T-helper 22 cell (primary cell): ENCODE data around the gene FAM193A.
"Not testable (repeated sequence)": the region's sequence is repeated elsewhere in the genome, so short reads cannot be mapped to it uniquely, and the experiment has no call there.

ENCODE experiments used
- DNase-seq: peaks from one replicate; pipeline ENCODE4 v3.0.0-alpha.2; 2020; ENCODE audit warnings: low read depth

Gene FAM193A

DNA sequence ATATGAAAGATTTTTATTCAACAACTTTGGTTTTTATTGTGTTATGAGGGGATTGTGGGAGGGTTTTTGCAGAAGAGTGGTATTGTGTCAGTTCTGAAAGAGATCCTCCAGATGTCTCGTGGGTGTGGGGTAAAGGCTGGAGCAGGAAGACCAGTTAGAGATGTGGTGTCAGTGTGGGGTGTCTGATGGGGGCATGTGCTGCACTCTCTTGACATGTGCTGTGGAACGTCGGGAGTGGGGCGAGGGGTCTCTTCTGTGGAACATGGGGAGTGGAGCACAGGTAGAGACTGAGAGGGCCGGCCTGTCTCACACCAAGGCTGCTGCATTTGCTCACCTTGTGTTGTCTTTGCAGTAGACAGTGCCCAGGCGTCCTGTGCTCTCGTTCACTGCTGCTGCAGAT, 37.6 kb downstream of the FAM193A start:
- DNase-seq = no peak

DNA sequence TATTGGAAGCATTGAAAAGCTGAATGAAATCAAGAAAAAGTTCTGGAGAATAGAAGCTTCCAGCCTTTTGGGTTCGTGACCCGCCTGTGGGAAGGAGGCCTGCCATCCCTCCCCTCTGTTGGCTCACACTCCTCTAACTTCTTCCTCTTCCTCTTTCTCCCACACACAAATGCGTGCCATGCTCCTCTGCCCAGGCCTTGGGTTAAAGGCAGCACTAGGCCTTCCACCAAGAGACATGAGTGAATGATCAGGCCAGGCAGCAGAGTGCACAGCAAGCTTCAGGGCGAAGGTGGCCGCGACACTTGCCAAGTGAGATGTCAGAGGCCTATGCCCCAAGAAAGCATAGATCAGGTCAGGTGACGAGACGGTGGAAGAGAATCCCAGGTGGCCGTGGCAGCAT, 38.4 kb downstream of the FAM193A start:
- DNase-seq = no peak

DNA sequence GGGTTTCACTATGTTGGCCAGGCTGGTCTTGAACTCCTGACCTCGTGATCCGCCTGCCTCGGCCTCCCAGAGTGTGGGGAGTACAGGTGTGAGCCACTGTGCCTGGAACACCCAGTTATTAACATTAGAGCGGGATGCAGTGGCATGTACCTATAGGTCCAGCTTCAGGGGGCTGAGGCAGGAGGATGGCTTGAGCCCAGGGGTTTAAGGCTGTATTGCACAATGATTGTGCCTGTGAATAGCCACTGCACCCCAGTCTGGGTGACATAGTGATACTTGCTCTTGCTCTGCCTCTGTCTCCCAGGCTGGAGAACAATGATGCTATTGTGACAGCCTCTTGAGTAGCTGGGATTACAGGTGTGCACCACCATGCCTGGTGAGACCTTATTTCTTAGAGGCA, 39.8 kb downstream of the FAM193A start:
- no peak for DNase-seq

DNA sequence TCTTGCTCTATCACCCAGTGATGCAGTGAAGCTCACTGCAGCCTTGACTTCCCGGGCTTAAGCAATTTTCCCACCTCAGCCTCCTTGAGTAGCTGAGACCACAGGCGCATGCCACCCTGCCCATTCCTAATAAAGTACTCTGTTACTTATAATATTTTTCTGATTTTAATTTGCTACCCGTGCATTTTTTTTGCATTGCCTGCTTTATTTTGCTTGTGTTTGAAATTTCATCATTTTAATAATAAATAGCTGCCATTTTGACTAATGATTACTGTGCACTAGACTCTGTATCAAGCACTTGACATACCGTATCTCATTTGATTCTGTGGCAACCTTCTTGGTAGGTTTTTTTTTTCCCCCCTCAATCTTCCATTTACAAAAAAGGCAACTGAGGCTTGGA, 41.7 kb downstream of the FAM193A start:
- no peak for DNase-seq

DNA sequence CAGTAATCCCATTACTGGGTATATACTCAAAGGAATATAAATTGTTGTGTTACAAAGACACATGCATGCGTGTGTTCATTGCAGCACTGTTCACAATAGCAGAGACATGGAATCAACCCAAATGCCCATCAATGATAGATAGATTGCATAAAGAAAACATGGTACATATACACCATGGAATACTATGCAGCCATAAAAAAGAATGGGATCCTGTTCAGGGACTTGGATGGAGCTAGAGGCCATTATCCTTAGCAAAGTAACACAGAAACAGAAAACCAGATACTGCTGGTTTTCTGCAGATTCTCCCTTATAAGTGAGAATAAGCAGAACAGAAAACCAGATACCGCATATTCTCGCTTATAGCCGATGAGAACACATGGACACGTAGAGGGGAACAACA, 43.5 kb downstream of the FAM193A start:
- DNase-seq = no peak

GRCh38 chr4:2583092-2583491, 46.6 kb downstream of the FAM193A start:
- no peak for DNase-seq

DNA sequence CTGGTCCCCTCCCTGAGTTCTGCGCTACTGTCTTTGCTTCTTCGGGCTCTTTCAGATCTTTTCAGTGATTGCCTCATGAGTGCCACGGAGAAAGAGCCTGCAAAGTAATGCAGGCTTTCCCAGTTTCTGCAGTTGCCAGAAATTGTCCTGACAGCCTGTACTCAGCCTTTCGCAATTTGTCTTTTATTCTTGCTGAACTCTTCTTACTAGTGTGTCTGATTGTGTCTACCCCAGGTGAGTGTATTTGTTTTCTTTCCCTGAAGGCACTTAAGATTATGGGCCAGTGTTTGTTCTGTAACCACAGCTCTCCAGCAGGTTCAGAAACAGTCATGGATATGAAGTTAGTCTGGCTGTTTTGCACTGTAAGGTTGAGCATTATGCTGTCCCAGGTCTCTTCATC, 47.1 kb downstream of the FAM193A start:
- DNase-seq = no peak

DNA sequence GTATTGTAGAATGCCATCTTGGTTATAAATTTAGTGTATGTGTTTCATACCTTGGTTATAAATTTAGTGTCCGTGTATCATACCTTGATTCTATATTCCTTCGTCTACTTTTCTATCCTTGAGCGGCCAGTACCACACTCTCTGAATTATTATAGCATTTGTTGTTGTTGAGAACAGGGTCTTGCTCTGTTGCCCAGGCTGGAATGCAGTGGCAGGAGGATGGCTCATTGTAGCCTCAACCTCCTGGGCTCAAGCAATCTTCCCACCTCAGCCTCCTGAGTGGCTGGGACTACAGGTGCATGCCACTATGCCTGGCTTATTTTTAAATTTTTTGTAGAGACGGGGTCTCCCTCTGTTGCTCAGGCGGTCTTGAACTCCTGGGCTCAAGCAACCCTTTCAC, 50.1 kb downstream of the FAM193A start:
- DNase-seq = no peak

DNA sequence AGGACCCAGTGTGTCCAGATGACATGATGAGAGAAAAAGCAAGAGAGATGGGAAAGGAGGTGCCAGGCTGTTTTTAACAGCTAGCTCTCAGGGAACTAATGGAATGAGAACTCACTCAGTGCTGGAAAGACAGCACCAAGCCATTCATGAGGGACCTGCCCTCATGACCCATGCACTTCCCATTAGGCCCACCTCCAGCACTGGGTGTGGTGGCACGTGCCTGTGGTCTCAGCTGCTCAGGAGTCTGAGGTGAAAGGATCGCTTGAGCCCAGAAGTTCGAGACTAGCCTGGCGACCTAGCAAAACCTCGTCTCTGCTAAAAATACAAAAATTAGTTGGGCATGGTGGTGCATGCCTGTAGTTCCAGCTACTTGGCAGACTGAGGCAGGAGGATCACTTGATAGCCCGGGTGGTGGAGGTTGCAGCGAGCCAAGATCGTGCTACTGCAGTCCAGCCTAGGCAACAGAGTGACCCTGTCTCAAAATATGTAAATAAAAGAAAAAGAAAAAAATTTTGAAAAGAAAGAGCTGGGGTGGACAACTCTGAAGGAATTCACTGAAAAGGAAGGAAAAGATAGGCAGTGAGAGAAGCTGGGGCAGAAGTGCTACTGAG, 50.9 kb downstream of the FAM193A start:
- no peak for DNase-seq

DNA sequence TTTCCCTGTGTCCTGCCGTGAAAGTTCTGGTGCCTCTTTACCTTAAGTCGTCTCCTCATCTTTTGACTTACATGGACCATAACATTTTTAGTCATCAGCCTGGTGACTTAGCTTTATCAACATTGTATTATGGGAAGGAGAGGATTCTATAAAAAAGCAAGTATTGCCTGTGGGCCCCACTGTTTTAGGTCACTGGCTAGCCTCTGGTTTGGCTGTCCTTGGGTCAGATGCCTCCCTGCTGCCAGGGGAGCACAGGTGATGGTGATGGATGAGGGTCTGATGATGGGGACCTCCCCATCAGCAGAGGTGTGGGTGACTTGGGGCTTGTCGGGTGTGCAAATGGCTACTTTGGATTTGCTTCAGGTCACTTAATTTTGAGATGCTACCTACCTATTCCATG, 51.8 kb downstream of the FAM193A start:
- no peak for DNase-seq

DNA sequence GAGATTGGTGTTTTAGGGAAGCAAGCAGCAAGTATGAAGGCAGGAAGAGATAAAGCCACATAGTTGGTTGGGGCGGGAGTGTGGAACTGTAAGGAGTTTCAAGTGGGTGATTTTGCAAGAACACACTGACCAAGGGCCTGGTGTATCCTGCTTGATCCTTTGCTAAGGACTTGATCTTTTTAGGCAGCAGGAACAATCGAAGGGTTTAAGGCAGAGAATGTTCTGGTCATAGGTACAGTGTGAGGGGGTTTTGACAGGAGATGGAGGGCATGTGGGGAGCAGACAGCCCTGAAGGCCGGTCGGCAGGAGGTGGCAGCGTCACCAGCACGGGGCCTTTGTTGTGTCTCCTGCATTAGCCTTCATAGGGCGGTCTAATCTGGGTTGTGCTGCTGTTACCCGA, 54.7 kb downstream of the FAM193A start:
- DNase-seq = no peak

DNA sequence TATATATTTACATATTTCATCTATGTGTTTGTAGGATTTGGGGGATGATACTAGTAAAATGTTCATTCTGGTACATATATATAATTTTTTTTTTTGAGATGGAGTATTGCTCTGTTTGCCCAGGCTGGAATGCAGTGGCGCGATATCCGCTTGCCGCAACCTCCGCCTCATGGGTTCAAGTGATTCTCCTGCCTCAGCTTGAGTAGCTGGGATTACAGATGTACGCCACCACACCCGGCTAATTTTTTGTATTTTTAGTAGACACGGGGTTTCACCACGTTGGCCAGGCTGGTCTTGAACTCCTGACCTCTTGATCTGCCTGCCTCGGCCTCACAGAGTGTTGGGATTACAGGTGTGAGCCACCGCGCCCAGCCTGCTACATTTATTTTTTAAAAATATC, 55.6 kb downstream of the FAM193A start:
- not testable (repeated sequence) for DNase-seq

- no peak for DNase-seq
These were observed 56.1 kb downstream of the FAM193A start for GRCh38 chr4:2592572-2592971.

GRCh38 chr4:2593003-2593402, 56.6 kb downstream of the FAM193A start:
- no peak for DNase-seq

DNA sequence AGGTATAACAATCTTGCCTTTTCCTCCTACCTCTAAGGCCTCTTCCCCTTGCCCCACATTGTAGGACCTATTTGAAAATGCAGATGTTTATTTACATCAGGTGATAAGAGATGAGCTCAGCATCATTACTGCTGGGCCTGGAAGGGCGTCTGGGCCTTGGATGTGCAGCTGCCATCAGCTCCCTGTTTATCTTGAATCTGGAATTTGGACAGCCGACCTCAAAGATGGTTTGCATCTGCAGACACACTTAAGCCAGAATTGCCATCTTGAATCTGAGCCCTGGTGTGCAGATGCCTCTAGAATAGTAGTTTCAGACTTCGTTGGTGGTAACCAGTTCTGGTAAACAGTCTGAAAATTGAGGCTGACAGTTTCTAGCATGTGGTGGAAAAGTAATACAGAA, 59.0 kb downstream of the FAM193A start:
- DNase-seq = no peak

- no peak for DNase-seq
These were observed 59.6 kb downstream of the FAM193A start for GRCh38 chr4:2595952-2596552.

DNA sequence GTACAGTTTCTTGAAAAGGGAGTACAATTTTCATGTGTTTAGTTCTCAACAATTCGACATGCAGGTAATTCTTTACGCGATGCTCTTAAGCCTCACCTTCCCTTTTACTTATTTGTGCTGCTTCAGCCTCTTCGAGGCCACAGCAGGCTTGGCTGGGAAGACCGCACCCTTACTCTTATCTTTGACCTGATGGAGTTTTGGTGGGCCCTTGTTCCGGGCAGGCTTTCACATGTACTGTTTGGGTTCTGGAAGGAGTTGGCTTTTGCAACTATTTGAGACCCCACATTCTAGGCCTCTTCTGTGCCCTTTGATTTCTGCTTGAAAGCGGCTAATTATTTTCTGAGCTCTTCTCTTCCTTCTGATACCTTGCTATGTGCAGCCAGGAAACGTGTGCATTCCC, 60.2 kb downstream of the FAM193A start:
- DNase-seq = no peak

GRCh38 chr4:2598511-2599303, 62.3 kb downstream of the FAM193A start:
- no peak for DNase-seq

- no peak for DNase-seq
These were observed 62.8 kb downstream of the FAM193A start for GRCh38 chr4:2599304-2599654.

- no peak for DNase-seq
These were observed 64.4 kb downstream of the FAM193A start for GRCh38 chr4:2600878-2601277.

GRCh38 chr4:2604614-2605013, 68.2 kb downstream of the FAM193A start:
- no peak for DNase-seq

DNA sequence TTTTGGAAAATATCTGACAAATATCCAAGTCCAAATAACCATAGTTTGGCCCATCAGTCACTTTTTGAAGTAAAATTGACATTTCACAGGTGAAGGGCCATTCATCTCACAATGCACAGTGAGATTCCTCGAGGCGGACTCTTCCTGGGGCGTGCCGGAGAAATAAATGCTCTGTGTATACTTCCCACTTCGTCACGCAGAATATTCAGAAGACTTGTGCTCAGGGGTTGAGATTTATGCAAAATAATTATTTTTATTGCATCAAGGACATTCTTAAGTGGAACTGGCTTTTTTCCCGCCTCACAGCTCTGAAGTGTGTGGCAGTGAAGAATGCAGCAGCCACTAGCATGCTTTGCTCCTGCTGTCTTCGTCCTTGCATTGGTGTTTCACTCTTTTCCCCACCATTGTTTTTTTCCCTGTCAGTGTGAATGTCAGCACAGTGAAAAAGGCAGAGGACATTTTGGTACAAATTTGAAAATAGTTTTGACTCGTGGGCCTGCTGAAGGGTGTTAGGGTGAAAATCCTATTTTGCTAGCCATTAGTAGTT, 70.6 kb downstream of the FAM193A start:
- DNase-seq = no peak

GRCh38 chr4:2607822-2608221, 71.4 kb downstream of the FAM193A start:
- no peak for DNase-seq
